ENCODE data around the gene SLC16A10. TPM values are rescaled to one million over a fixed set of nuclear protein-coding genes. Genes with fewer than 3 reads are reported as not detected.

SLC16A10 gene
- total RNA-seq, 1 donor from 2014 or later = 5.6 TPM

DNA sequence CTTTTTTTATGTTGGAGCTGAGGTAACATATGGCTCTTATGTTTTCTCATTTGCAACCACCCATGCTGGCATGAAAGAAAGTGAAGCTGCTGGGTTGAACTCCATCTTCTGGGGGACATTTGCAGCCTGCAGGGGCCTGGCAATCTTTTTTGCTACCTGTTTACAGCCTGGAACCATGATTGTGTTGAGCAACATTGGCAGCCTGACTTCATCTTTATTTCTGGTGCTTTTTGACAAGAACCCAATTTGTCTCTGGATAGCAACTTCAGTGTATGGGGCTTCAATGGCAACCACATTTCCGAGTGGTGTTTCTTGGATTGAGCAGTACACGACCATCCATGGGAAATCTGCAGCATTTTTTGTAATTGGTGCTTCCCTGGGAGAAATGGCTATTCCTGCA, 179.0 kb downstream of the SLC16A10 start:
- no peak overlapping the region for H3K4me3 Mint-ChIP-seq
- H3K36me3 Mint-ChIP-seq (ENCODE audit: low read depth) = peaks cover 30% of the 10 kb centered on the region
- no peak overlapping the region for H3K27ac Mint-ChIP-seq (ENCODE audit: unreplicated experiment)
- DNase-seq (ENCODE audit: low read depth, low spot score) = no peak
- no peaks in the 10 kb centered on the region for H3K9me3 Mint-ChIP-seq
- TF ChIP-seq CTCF (conservative IDR thresholded peaks at IDR 0.05) = no peak
- peaks cover under 1% of the 10 kb centered on the region for H3K4me1 Mint-ChIP-seq
- no peaks in the 10 kb centered on the region for H3K27me3 Mint-ChIP-seq (ENCODE audit: low read depth)

DNA sequence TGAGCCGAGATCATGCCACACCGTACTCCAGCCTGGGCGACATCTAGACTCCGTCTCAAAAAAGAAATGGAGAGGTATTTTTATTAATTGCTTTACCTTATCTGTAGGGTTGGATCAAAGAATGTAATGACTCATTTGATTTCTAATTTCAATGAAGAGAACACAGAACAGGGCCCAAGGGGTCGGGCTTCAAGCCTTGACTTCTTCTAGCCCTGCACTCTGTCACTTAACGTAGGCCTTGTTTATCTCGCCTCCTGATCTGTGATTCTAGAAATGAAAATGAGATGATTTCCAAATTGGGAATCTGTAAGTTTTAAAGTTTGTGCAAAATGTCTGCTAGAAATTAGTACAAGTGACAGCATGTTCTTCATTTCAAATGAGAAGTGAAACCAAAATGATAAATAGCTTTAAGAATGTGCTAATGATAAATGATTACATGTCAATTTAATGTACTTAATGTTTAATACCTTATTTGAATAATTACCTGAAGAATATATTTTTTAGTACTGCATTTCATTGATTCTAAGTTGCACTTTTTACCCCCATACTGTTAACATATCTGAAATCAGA, 180.5 kb downstream of the SLC16A10 start:
- H3K27me3 Mint-ChIP-seq (ENCODE audit: low read depth) = no peaks in the 10 kb centered on the region
- no peaks in the 10 kb centered on the region for H3K9me3 Mint-ChIP-seq
- DNase-seq (ENCODE audit: low read depth, low spot score) = no peak
- peaks cover 31% of the 10 kb centered on the region for H3K36me3 Mint-ChIP-seq (ENCODE audit: low read depth)
- no peak overlapping the region for H3K27ac Mint-ChIP-seq (ENCODE audit: unreplicated experiment)
- TF ChIP-seq CTCF (conservative IDR thresholded peaks at IDR 0.05) = no peak
- H3K4me1 Mint-ChIP-seq = no peaks in the 10 kb centered on the region
- no peak overlapping the region for H3K4me3 Mint-ChIP-seq

DNA sequence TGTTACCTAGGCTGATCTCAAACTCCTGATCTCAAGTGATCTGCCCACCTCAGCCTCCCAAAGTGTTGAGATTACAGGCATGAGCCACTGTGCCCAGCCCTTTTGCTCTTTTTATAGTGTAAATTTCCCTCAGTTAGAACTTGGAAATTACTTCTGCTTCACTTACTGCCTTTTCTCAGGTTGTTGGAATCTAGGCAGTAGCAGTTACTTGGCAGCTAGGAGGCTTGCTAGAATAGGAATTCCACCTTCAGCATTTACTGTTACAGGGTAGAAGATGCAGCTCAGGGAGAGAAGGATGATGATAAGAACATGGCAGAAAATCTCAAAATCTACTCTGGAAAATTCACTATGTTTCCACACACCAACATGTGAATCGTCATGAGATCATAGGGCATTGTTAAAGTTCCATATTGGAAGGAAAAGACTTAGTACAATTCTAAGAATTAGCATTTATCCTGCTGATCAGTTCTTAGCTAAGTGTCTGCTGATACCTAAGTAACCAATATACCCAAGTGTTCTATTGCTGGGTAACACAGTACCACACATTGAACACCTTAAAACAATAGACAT, 182.2 kb downstream of the SLC16A10 start:
- no peak for DNase-seq (ENCODE audit: low read depth, low spot score)
- H3K9me3 Mint-ChIP-seq = peaks cover 9% of the 10 kb centered on the region
- H3K27me3 Mint-ChIP-seq (ENCODE audit: low read depth) = no peaks in the 10 kb centered on the region
- H3K4me3 Mint-ChIP-seq = no peak overlapping the region
- peaks cover 47% of the 10 kb centered on the region for H3K36me3 Mint-ChIP-seq (ENCODE audit: low read depth)
- H3K27ac Mint-ChIP-seq (ENCODE audit: unreplicated experiment) = no peak overlapping the region
- no peaks in the 10 kb centered on the region for H3K4me1 Mint-ChIP-seq
- TF ChIP-seq CTCF (conservative IDR thresholded peaks at IDR 0.05) = no peak

- Mint-ChIP-seq H3K4me3 (no peak overlapping the region), H3K27ac (ENCODE audit: unreplicated experiment) (no peak overlapping the region), H3K27me3 (ENCODE audit: low read depth) (no peaks in the 10 kb centered on the region), H3K4me1 (no peaks in the 10 kb centered on the region), H3K36me3 (ENCODE audit: low read depth) (peaks cover 53% of the 10 kb centered on the region), H3K9me3 (peaks cover 11% of the 10 kb centered on the region)
- DNase-seq (ENCODE audit: low read depth, low spot score) = no peak
- TF ChIP-seq CTCF (conservative IDR thresholded peaks at IDR 0.05) = no peak
Observed at GRCh38 chr6:111270121-111270520, 182.8 kb downstream of the SLC16A10 start.

DNA sequence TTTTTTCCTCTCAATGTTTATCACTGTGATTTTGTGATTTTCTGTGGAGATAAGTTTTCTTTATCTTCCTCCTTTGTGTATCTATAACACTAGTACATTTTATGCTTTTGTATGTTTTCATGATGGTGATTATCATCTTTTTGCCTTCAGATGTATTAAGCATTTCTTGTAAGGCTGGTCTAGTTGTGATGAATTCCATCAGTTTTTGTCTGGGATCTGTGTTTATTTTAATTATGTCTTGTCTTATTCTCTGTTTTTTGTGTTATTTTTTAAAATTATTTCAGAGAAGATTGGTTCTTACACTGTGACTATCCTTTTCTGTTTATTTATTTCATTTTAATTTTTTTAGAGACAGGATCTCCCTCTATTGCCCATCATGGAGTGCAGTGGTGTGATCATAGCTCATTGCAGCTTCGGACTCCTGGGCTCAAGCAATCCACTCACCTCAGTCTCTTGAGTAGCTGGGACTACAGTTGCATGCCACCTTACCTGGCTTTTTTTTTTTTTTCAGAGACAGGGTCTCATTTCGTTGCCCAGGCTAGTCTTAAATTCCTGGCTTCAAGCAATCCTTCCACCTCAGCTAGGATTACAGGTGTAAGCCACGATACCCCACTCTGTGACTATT, 187.4 kb downstream of the SLC16A10 start:
- DNase-seq (ENCODE audit: low read depth, low spot score) = no peak
- Mint-ChIP-seq H3K9me3 (peaks cover 15% of the 10 kb centered on the region), H3K4me1 (no peaks in the 10 kb centered on the region), H3K4me3 (no peak overlapping the region), H3K27me3 (ENCODE audit: low read depth) (no peaks in the 10 kb centered on the region), H3K27ac (ENCODE audit: unreplicated experiment) (no peak overlapping the region), H3K36me3 (ENCODE audit: low read depth) (peaks cover 72% of the 10 kb centered on the region)
- TF ChIP-seq CTCF (conservative IDR thresholded peaks at IDR 0.05) = no peak

Measured in neural crest cell (in vitro differentiated cells).